Neural progenitor cell (in vitro differentiated cells): ENCODE data around the gene FZD10.

Experiments used
- CTCF ChIP-seq: fragments of 200-600 bp; sonication (generic); IDR thresholded peaks from 2 replicates; pipeline ENCODE4 v1.5.1; 2017; ENCODE audit warnings: antibody characterized with exemption, mild to moderate bottlenecking
- EZH2 ChIP-seq: fragments of 200-600 bp; sonication (generic); IDR thresholded peaks from 2 replicates; pipeline ENCODE4 v1.6.1; 2017; ENCODE audit warnings: antibody characterized with exemption, mild to moderate bottlenecking, moderate library complexity

GRCh38 chr12:130163461-130164215 lies 1.4 kb downstream of the FZD10 start:
- TF ChIP-seq CTCF: no peak
- TF ChIP-seq EZH2: peak; percentile 100
